ENCODE data around the gene ZNF441.

DNA sequence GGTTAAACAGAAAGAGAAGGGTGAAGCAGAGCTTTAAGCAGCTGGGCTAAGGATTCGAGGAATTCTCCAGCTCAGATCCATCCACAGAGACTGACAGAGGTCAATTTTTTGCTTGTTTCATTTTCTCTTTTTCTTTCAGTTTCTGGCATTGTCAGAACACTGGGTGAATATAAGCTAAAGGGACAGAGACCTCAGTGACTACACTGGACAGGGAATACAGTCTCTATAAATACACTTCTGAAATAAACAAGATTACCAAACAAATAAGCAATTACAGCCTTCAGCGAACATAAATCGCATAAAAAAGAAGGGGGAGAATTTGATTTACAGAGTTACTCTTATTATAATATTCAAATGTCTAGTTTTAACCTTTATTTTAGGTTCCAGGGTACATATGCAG lies 3.7 kb upstream of the ZNF441 start:
- TF ChIP-seq, protein P1, sequence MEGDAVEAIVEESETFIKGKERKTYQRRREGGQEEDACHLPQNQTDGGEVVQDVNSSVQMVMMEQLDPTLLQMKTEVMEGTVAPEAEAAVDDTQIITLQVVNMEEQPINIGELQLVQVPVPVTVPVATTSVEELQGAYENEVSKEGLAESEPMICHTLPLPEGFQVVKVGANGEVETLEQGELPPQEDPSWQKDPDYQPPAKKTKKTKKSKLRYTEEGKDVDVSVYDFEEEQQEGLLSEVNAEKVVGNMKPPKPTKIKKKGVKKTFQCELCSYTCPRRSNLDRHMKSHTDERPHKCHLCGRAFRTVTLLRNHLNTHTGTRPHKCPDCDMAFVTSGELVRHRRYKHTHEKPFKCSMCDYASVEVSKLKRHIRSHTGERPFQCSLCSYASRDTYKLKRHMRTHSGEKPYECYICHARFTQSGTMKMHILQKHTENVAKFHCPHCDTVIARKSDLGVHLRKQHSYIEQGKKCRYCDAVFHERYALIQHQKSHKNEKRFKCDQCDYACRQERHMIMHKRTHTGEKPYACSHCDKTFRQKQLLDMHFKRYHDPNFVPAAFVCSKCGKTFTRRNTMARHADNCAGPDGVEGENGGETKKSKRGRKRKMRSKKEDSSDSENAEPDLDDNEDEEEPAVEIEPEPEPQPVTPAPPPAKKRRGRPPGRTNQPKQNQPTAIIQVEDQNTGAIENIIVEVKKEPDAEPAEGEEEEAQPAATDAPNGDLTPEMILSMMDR (IDR thresholded peaks at IDR 0.05; ENCODE audit: poor library complexity, severe bottlenecking): no peak
- TF ChIP-seq REST (IDR thresholded peaks at IDR 0.05; ENCODE audit: borderline replicate concordance): no peak
- no peak for TF ChIP-seq SMC3 (conservative IDR thresholded peaks at IDR 0.05; ENCODE audit: poor library complexity)
- TF ChIP-seq EP300 (conservative IDR thresholded peaks at IDR 0.05; ENCODE audit: poor library complexity, severe bottlenecking): no peak
- TF ChIP-seq RAD21 (conservative IDR thresholded peaks at IDR 0.05): no peak
- no peak for TF ChIP-seq EZH2 (IDR thresholded peaks at IDR 0.05; ENCODE audit: borderline replicate concordance, insufficient read depth, low read length, poor library complexity, severe bottlenecking)
